ENCODE results near the gene ZMYM2. TPM values are rescaled to one million over a fixed set of nuclear protein-coding genes. Genes with fewer than 3 reads are reported as not detected.

Gene ZMYM2
- total RNA-seq, 6 experiments from 2014 or later: 17.1 to 35.2 (median 25.9) TPM

- no peak for TF ChIP-seq POLR2A (IDR thresholded peaks at IDR 0.05)
- peak in 3 of 4 donors; percentile 7 to 25 (median 24) for TF ChIP-seq CTCF (IDR thresholded peaks at IDR 0.05)
- H3K9me3 ChIP-seq: no peaks in the 10 kb centered on the region
- DNase-seq (no peak), ATAC-seq (peak; percentile 36 to 58 (median 48))
- H3K4me1 ChIP-seq: no peaks in the 10 kb centered on the region
- no peak overlapping the region for H3K27ac ChIP-seq
- no peak overlapping the region for H3K4me3 ChIP-seq
- intact Hi-C loops (cut with DNase I): no loop called here
- WGBS (ENCODE audit: insufficient coverage, low coverage, low lambda C conversion rate, missing lambda C conversion rate): 64% methylated on average over 1 of the region's 1 CpG
- no peaks in the 10 kb centered on the region for H3K27me3 ChIP-seq
- H3K36me3 ChIP-seq: peaks cover 0 to 10% (median 6%) of the 10 kb centered on the region in 4 donors
Measured at GRCh38 chr13:20090349-20090748, 131.8 kb downstream of the ZMYM2 start.

- ATAC-seq: no peak
- Histone ChIP-seq H3K27ac (no peak overlapping the region), H3K36me3 (no peaks in the 10 kb centered on the region), H3K4me3 (no peak overlapping the region), H3K27me3 (no peaks in the 10 kb centered on the region), H3K9me3 (no peaks in the 10 kb centered on the region), H3K4me1 (no peaks in the 10 kb centered on the region)
- no peak for DNase-seq
- TF ChIP-seq POLR2A (IDR thresholded peaks at IDR 0.05): no peak
- no peak for TF ChIP-seq CTCF (IDR thresholded peaks at IDR 0.05)
- intact Hi-C loops (cut with DNase I): no loop called here
- 42% methylated on average over 4 of the region's 6 CpGs for WGBS (ENCODE audit: insufficient coverage, low coverage, low lambda C conversion rate, missing lambda C conversion rate)
Measured at GRCh38 chr13:20093951-20094350, 135.4 kb downstream of the ZMYM2 start.

- Histone ChIP-seq H3K27me3 (no peaks in the 10 kb centered on the region), H3K4me1 (no peaks in the 10 kb centered on the region), H3K36me3 (no peaks in the 10 kb centered on the region), H3K4me3 (no peak overlapping the region), H3K9me3 (no peaks in the 10 kb centered on the region), H3K27ac (no peak overlapping the region)
- ATAC-seq (no peak), DNase-seq (no peak)
- intact Hi-C loops (cut with DNase I): no loop called here
- WGBS (ENCODE audit: insufficient coverage, low coverage, low lambda C conversion rate, missing lambda C conversion rate): 73% methylated on average over 8 of the region's 9 CpGs
- no peak for TF ChIP-seq POLR2A (IDR thresholded peaks at IDR 0.05)
- TF ChIP-seq CTCF (IDR thresholded peaks at IDR 0.05): no peak
Measured at GRCh38 chr13:20099319-20099718, 140.8 kb downstream of the ZMYM2 start.

GRCh38 chr13:20101467-20102316, 143.2 kb downstream of the ZMYM2 start:
- H3K36me3 ChIP-seq: no peaks in the 10 kb centered on the region
- H3K27me3 ChIP-seq: no peaks in the 10 kb centered on the region
- intact Hi-C loops (cut with DNase I): no loop called here
- H3K9me3 ChIP-seq: no peaks in the 10 kb centered on the region
- 50% methylated on average over 5 of the region's 8 CpGs for WGBS (ENCODE audit: insufficient coverage, low coverage, low lambda C conversion rate, missing lambda C conversion rate)
- H3K4me1 ChIP-seq: no peaks in the 10 kb centered on the region
- TF ChIP-seq POLR2A (IDR thresholded peaks at IDR 0.05): no peak
- TF ChIP-seq CTCF (IDR thresholded peaks at IDR 0.05): no peak
- ATAC-seq: no peak
- no peak for DNase-seq
- H3K27ac ChIP-seq: no peak overlapping the region
- H3K4me3 ChIP-seq: no peak overlapping the region
